Right cardiac atrium (tissue), 5 donors: ENCODE measurements around the gene ST8SIA2. TPM values are rescaled to one million over a fixed set of nuclear protein-coding genes. Genes with fewer than 3 reads are reported as not detected.

Source experiments
- ATAC-seq, 2 donors: fragments of 200-7000 bp; cut with Tn5 transposase; one replicate each; pipeline versions ENCODE4 v1.8.0 to v1.9.1; 2020; ENCODE audit warnings: moderate library complexity in 2 of 2, mild to moderate bottlenecking in 1 of 2
- DNase-seq, 3 donors: peaks; one replicate each; pipeline ENCODE4 v3.0.0-alpha.2; 2020
- H3K27ac ChIP-seq: one replicate; pipeline ENCODE4 v1.5.1; 2013; ENCODE audit warnings: mild to moderate bottlenecking, low read length, control low read depth, moderate library complexity
- H3K27me3 ChIP-seq: one replicate; pipeline ENCODE4 v1.6.1; 2013; ENCODE audit not compliant: control insufficient read depth, insufficient read depth
- H3K4me1 ChIP-seq: one replicate; pipeline ENCODE4 v1.6.1; 2013; ENCODE audit warnings: low read length; ENCODE audit not compliant: control insufficient read depth, insufficient read depth
- H3K4me3 ChIP-seq: one replicate; pipeline ENCODE4 v1.5.1; 2013; ENCODE audit warnings: low read length, control low read depth
- H3K9me3 ChIP-seq: one replicate; pipeline ENCODE4 v1.6.1; 2013; ENCODE audit warnings: low read length; ENCODE audit not compliant: control insufficient read depth
- WGBS: extraction: QIAGEN DNeasy Blood & Tissue Kit; methylation state at CpG from one replicate; pipeline ENCODE4 v1.1.7; 2013; 5-methylcytosine and 5-hydroxymethylcytosine counted together
- intact Hi-C, 4 donors: fragments of 100-400 bp; cut with DNase I; formaldehyde crosslinking; loops; one replicate each; pipeline versions ENCODE4 v1.11.0 to v1.14.0; 2022 to 2023
- long read RNA-seq, 4 donors: library from polyadenylated mRNA; unstranded; transcript quantifications; one replicate each; pipeline ENCODE4 v2.0.0, GENCODE V29; 2020 to 2021
- polyA plus RNA-seq: library from polyadenylated mRNA; stranded (reverse); fragments of 200-250 nt; gene quantifications from one replicate; pipeline ENCODE4 v1.2.3, GENCODE V29; 2013
- total RNA-seq, 4 donors: library from RNA; stranded (reverse); fragmentation: NEBNext Ultra II Directional; extraction: Animal tissue kit (Norgen Biotek cat#: 25700); gene quantifications; one replicate each; pipeline ENCODE4 v1.2.1, GENCODE V29; 2021
- donor health status: healthy with polysubstance abuse.
- donor health status: DM: no; HTN: yes; CAD: no.
- donor health status: DM: no; HTN: no; CAD: no.
- donor health status: DM: no; HTN: yes; CAD: no; lungs with severe emphysema.
- donor health status: DM: yes; HTN: yes; CAD: no.

Gene ST8SIA2, protein sequence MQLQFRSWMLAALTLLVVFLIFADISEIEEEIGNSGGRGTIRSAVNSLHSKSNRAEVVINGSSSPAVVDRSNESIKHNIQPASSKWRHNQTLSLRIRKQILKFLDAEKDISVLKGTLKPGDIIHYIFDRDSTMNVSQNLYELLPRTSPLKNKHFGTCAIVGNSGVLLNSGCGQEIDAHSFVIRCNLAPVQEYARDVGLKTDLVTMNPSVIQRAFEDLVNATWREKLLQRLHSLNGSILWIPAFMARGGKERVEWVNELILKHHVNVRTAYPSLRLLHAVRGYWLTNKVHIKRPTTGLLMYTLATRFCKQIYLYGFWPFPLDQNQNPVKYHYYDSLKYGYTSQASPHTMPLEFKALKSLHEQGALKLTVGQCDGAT
- total RNA-seq (under 1 TPM in 3 of 4 donors, not detected in 1; 0.03 to 0.57 (median 0.06) TPM), polyA plus RNA-seq (0.23 TPM)
- long read RNA-seq, donor 1 = 0 reads
- long read RNA-seq, donor 2 = 0 reads
- long read RNA-seq, donor 3, full-length matches to known transcripts = 1 of 1 reads
- long read RNA-seq, donor 3, partial matches to known transcripts = 0 of 1 reads
- long read RNA-seq, donor 3, other reads (novel, unspliced or antisense) = 0 of 1 reads
- long read RNA-seq, donor 4 = 0 reads

DNA sequence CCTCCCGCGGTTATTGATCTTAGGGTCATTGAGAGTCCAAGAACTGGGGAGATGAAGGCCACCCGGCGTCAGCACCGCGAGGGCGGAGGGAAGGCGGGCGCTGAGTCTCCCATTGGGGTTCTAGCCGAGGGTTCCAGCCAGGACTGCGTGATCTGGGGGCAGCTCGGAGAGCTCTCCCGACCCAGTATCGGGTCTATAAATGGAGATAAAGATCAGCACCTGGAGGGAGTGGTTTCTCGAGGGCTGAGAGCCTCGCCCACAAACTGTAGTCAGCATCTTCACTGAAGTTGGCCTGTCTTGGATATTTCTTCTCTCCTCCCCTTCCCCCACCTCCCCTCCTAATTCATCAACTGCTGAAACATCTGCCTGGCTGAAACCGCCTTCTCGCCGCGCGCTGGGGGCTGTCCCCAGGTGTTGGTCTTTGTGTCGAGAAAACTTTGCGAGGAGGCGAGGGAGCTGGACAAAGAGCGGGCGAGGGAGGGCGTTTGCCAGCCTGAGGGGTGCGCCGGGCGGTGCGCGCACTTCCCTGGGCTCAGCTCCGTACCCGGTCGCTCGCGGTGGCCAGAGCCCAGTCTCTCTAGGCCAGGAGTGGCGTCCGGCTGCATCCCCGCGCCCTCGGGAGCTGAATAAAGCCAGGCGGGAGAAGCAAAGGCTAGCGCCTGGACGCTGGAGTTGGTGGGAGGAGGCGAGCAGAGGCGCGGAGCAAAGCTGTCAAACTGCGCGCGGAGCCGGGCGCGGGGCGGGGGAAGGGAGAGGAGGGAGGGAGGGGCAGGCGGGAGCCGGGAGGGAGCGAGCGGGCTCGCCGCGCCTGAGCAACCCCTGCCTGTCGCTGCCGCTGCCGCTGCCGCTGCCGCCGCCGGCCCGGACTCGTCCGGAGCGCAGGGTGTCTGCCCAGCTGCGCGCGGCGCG, at the start of gene ST8SIA2:
TSS of gene ST8SIA2 (plus strand) at position 811 of the 909 bp plus-strand sequence. CDS start 184 bp downstream, outside the sequence.
- Histone ChIP-seq H3K27me3 (no peaks in the 10 kb centered on the region), H3K9me3 (no peaks in the 10 kb centered on the region), H3K27ac (no peak within 1 kb of the TSS), H3K4me1 (no peaks in the 10 kb centered on the region), H3K4me3 (peak within 1 kb of the TSS; percentile 38)
- WGBS = 3% methylated on average over 78 of the region's 78 CpGs
- ATAC-seq (peak; percentile 46 to 49), DNase-seq (peak in 1 of 3 donors; percentile 51)
- intact Hi-C loops = no loop called here

DNA sequence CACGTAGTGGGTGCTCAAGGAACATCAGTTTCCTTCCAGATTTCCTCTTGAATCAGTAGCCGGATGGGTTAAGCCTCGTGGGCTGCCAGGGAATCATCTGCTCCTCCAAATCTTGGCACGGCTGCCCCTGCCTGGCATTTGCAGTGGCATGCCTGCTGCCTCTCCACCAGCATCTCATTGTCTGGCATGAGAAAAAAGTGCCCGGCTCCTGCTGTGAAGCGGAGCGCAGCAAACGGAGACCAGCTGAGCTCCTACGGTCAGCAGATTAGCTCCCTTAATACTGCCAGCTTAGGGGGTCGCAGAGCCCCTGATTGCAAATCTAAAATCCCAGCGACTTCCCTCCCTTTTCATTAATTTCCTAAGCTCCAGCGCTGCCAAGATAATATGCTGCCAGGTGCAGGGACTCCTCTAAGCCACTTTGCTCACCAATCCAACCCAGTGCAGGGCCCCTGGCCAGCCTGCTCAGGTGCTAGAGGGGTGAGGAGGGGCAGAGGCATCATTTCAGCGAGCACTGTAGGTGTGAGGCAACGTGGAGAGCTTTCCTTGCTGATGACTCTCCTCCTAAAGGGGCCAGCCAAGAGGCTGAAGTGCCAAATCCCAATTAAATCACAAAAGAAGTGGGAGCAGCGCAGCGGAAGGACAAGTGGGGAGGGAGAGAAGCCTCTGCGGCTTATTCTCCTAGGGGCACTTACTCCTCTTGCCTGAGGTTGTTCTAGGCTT, 49.6 kb upstream of the ST8SIA2 start:
- intact Hi-C loops = no loop called here
- Histone ChIP-seq H3K9me3 (no peaks in the 10 kb centered on the region), H3K4me3 (no peak overlapping the region), H3K27ac (no peak overlapping the region), H3K4me1 (no peaks in the 10 kb centered on the region), H3K27me3 (no peaks in the 10 kb centered on the region)
- peak; percentile 68 to 73 for ATAC-seq
- whole genome bisulfite sequencing = 21% methylated on average over 17 of the region's 17 CpGs
- DNase-seq = peak; percentile 37 to 82 (median 78)

DNA sequence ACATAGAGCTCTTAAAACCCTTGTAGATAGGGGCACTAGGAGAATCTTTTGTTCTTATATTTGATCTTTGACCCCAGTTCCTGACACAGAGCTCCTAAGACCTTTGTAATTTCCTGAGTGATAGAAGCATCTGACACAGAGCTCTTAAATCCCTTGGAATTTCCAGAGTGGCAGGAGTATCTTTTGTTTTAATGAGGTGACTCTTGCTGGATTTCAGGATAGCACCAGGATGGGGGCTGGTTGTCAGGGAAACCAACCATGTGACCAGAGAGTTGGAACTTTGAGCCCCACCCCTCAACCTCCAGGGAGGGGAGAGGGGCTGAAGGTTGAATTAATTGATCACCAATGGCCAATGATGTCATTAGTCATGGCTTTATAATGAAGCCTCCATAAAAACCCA, 47.6 kb upstream of the ST8SIA2 start:
- intact Hi-C loops = no loop called here
- DNase-seq (no peak), ATAC-seq (no peak)
- H3K27ac ChIP-seq = no peak overlapping the region
- no peaks in the 10 kb centered on the region for H3K4me1 ChIP-seq
- no peaks in the 10 kb centered on the region for H3K9me3 ChIP-seq
- no peaks in the 10 kb centered on the region for H3K27me3 ChIP-seq
- H3K4me3 ChIP-seq = no peak overlapping the region

DNA sequence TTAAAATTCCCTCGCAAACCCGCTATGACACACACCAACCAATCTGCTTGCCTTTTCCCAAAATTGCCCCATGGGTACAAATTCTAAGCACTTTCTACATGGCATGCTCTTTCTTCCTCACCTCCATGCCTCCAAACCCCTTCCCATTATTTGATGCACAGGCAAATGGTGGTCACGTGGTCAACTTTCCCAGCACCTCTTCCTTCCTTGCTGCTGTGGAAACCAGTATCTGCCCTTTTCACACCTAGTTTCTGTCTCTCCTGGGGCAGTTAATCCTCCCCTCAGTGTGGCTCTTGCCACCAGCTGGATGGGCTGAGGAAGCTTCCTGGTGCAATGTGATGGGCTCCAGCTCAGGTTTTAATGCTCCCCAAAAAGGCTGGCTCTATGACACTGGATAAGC, 38.4 kb upstream of the ST8SIA2 start:
- ATAC-seq = no peak
- Histone ChIP-seq H3K27me3 (no peaks in the 10 kb centered on the region), H3K4me3 (no peak overlapping the region), H3K4me1 (no peaks in the 10 kb centered on the region), H3K27ac (no peak overlapping the region), H3K9me3 (no peaks in the 10 kb centered on the region)
- no peak for DNase-seq
- 88% methylated on average over 3 of the region's 3 CpGs for WGBS
- intact Hi-C loops = no loop called here

DNA sequence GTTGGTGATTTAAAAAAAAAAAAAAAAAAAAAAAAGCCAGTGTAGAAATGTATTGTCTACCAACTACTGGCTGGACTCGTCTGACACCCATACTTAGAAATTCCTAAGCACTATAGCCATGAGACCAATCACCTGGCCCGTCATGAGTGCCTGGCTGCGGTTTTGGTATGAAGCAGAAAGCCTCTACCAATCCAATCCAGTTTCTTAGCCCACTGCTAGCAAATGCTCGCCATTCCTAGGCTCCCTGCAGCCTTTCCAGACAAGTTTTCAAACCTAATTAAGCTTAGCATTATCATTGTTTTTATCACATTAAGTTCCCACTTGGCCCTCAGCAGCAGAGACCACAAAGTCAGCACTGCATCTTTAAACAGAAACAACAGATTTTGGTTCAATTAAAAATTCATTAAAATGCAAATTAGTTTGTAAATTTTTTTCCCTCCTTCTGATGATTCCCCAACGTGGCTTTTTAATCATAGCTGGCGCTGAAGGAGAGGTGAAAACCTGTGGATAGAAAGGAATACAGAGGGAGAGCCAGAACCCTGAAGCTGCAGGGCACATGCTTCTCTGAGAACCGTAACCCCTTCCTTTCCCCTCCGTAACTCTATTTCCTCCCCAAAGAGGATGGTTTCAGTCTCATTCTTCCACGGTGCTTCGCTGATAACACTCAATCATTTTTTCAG, 32.2 kb upstream of the ST8SIA2 start:
- Histone ChIP-seq H3K27ac (no peak overlapping the region), H3K4me1 (no peaks in the 10 kb centered on the region), H3K9me3 (no peaks in the 10 kb centered on the region), H3K4me3 (no peak overlapping the region), H3K27me3 (no peaks in the 10 kb centered on the region)
- no peak for DNase-seq
- intact Hi-C loops = no loop called here
- ATAC-seq = no peak
- WGBS = 56% methylated on average over 10 of the region's 10 CpGs

DNA sequence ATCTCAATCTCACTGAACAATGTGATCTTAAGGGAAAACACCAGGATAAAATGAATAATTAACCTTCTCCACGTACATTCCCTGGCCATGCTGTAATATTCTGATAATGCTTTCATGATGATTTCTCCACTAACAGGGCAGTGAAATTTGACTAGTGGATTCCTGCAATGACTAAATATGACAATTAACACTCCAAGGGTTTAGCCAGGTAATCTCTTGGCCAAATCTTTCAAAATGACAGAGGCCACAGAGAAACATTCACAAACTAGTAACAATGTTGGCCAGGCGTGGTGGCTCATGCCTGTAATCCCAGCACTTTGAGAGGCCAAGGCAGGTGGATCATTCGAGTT, 31.7 kb upstream of the ST8SIA2 start:
- intact Hi-C loops = no loop called here
- Histone ChIP-seq H3K27ac (no peak overlapping the region), H3K4me3 (no peak overlapping the region), H3K27me3 (no peaks in the 10 kb centered on the region), H3K9me3 (no peaks in the 10 kb centered on the region), H3K4me1 (no peaks in the 10 kb centered on the region)
- ATAC-seq (no peak), DNase-seq (no peak)
- 61% methylated on average over 3 of the region's 3 CpGs for WGBS

DNA sequence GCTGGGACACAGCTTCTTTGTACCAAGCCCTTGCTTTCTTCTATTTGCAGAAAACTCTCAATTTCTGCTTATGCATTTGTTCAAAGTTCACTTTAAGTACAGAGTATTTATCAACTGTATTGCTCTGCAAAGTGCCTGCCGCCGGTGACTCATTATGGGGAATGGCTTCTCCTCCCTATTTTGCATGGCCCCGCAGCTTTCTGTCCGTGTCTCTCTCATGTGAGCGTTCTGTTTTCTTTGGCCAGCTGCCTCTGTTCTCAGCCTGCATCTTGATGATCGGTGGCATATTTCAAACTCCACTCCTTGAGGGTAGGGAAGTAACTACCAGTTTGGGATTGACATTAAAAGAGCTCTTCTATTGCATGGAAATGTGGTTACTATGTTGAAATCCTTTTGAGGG, 28.6 kb upstream of the ST8SIA2 start:
- intact Hi-C loops = no loop called here
- Histone ChIP-seq H3K4me1 (no peaks in the 10 kb centered on the region), H3K9me3 (no peaks in the 10 kb centered on the region), H3K4me3 (no peak overlapping the region), H3K27ac (no peak overlapping the region), H3K27me3 (no peaks in the 10 kb centered on the region)
- 40% methylated on average over 6 of the region's 6 CpGs for WGBS
- ATAC-seq (no peak), DNase-seq (no peak)

DNA sequence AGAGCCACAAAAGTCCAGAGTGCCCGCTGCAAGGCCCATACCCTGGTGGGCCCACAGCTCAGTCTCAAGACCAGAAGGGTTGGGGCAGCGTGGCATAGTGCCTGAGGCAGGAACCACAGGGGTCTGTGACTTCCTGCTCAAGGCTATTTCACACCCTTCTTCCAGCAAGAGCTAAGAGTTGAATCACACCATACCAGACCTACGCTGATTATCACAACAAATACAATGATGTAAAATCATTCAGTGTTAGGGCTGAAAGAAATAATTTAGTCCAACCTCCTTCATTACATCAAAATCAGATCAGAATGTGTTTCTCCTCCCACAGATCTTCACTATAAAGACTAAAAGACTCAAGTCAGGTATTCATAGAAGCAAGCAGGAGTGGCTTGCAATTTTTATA, 27.8 kb upstream of the ST8SIA2 start:
- H3K9me3 ChIP-seq = no peaks in the 10 kb centered on the region
- ATAC-seq = no peak
- H3K27ac ChIP-seq = no peak overlapping the region
- H3K4me1 ChIP-seq = no peaks in the 10 kb centered on the region
- WGBS = 49% methylated on average over 3 of the region's 3 CpGs
- intact Hi-C loops = no loop called here
- no peak overlapping the region for H3K4me3 ChIP-seq
- no peaks in the 10 kb centered on the region for H3K27me3 ChIP-seq
- no peak for DNase-seq

DNA sequence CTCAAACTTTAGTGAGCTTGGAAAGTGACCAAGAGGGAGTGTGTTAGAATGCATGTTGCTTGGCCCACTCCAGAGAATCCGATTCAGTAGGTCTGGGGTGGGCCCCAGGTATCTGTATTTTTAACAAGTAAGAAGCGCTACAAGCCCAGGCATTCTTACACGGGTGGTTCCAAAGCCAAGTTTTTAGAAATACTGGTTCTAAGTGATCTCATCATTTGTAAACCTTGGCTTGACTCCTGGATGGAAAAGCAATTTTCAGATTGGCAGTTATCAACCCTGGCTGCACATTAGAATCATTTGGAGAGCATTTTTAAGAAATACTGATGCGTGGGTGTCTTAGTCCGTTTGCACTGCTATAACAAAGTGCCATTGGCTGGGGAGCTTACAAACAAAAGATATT, 27.3 kb upstream of the ST8SIA2 start:
- DNase-seq (no peak), ATAC-seq (no peak)
- Histone ChIP-seq H3K9me3 (no peaks in the 10 kb centered on the region), H3K4me3 (no peak overlapping the region), H3K27me3 (no peaks in the 10 kb centered on the region), H3K27ac (no peak overlapping the region), H3K4me1 (no peaks in the 10 kb centered on the region)
- intact Hi-C loops = no loop called here
- 62% methylated on average over 5 of the region's 5 CpGs for whole genome bisulfite sequencing

DNA sequence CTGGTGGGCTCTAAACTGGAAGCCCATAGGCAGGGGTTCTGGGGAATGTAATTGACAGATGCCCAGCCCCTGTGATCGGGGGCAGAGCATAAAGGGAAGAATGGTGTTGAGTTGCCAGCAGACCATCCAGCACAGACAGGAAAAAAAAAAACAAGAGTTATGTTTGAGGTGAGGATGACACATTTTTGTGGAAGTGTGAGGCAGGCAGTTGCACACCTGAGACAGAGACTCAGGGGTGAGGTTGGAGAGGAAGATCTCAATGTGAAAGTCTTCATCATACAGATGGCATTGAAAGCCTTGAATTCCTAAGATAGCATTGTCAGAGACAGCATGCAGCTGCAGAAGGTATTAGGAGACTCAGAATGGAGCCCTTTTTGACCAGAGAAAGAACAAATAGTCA, 18.6 kb upstream of the ST8SIA2 start:
- intact Hi-C loops = no loop called here
- Histone ChIP-seq H3K4me1 (no peaks in the 10 kb centered on the region), H3K27me3 (peaks cover 2% of the 10 kb centered on the region), H3K27ac (no peak overlapping the region), H3K4me3 (no peak overlapping the region), H3K9me3 (no peaks in the 10 kb centered on the region)
- no peak for DNase-seq
- 49% methylated on average over 1 of the region's 1 CpG for WGBS
- ATAC-seq = no peak
